HCT116 (cell line): ENCODE measurements around the gene MORC1. TPM values are rescaled to one million over a fixed set of nuclear protein-coding genes. Genes with fewer than 3 reads are reported as not detected.

Experiments
- ATAC-seq: fragments of 200-7000 bp; cut with Tn5 transposase; 2 replicates; pipeline ENCODE4 v1.9.1; 2020; ENCODE audit warnings: mild to moderate bottlenecking, moderate library complexity
- BruUV-seq: library from RNA; stranded (reverse); fragments of 400-500 nt; replicated peaks from 2 replicates; lab custom pipeline; 2021; lab: Mats Ljungman, UMichigan
- CTCF ChIA-PET: fragments of 300-600 bp; sonication (Branson Sonifier 250); formaldehyde crosslinking; loops from one replicate; lab custom pipeline; 2021; ENCODE audit warnings: antibody characterized with exemption; lab: Charles Lee
- POLR2A ChIA-PET: fragments of 300-600, 350-600 bp; sonication (Branson Sonifier 250); formaldehyde crosslinking; loops from one replicate; lab custom pipeline; 2021; ENCODE audit warnings: antibody characterized with exemption; lab: Charles Lee
- RAD21 ChIA-PET, 2 experiments: fragments of 300-600 bp; sonication (Branson Sonifier 250); formaldehyde crosslinking; loops; one replicate each; lab custom pipeline; 2023; ENCODE audit warnings: low total read pairs in 2 of 2; ENCODE audit not compliant: uncharacterized antibody in 2 of 2, unreplicated experiment in 2 of 2, low non-redundant PET in 1 of 2; lab: Charles Lee
- DNase-seq: peaks from one replicate; pipeline ENCODE4 v3.0.0-alpha.2; 2010; ENCODE audit warnings: low read depth, low spot score
- H2AFZ ChIP-seq: fragments of 200-600 bp; shearing (Covaris generic), sonication (generic); 2 replicates; pipeline ENCODE4 v1.6.1; 2017; ENCODE audit warnings: low read depth, mixed run types, mixed read lengths, antibody characterized with exemption, low read length; ENCODE audit not compliant: poor library complexity, severe bottlenecking
- H3K27ac ChIP-seq: 2 replicates; pipeline ENCODE4 v1.5.1; 2012; ENCODE audit warnings: low read depth, low read length
- H3K27me3 ChIP-seq: fragments of 200-600 bp; sonication (generic); 2 replicates; pipeline ENCODE4 v1.6.1; 2016; ENCODE audit warnings: mixed run types, low read length, mixed read lengths; ENCODE audit not compliant: insufficient read depth
- H3K36me3 ChIP-seq, 2 experiments: fragments of 200-500 bp in 1 of 2; fragments of 200-600 bp in 1 of 2; sonication (Bioruptor generic) in 1 of 2; sonication (generic) in 1 of 2; 2 replicates each; pipeline versions ENCODE4 v1.5.1 to v1.6.1; 2014 to 2016; ENCODE audit warnings: low read length in 2 of 2, inconsistent platforms in 1 of 2, mixed read lengths in 1 of 2, mixed run types in 1 of 2; ENCODE audit not compliant: insufficient read depth in 2 of 2, control insufficient read depth in 1 of 2
- H3K4me1 ChIP-seq, 2 experiments: fragments of 200-600 bp in 1 of 2; sonication (generic) in 1 of 2; 2 replicates each; pipeline versions ENCODE4 v1.5.1 to v1.6.1; 2012 to 2017; ENCODE audit warnings: low read length in 2 of 2, inconsistent platforms in 1 of 2, mild to moderate bottlenecking in 1 of 2, mixed read lengths in 1 of 2, mixed run types in 1 of 2, moderate library complexity in 1 of 2; ENCODE audit not compliant: insufficient read depth in 2 of 2, control insufficient read depth in 1 of 2
- H3K4me2 ChIP-seq: fragments of 200-600 bp; sonication (generic); 2 replicates; pipeline ENCODE4 v1.6.1; 2017; ENCODE audit warnings: mixed run types, low read length, mixed read lengths
- H3K4me3 ChIP-seq, 2 experiments: fragments of 200-600 bp in 1 of 2; sonication (generic) in 1 of 2; replicated peaks in 1 of 2; 2 replicates each; pipeline ENCODE4 v1.5.1; 2011 to 2016; ENCODE audit warnings: low read length in 2 of 2, control low read depth in 1 of 2, low read depth in 1 of 2, mild to moderate bottlenecking in 1 of 2, mixed read lengths in 1 of 2, mixed run types in 1 of 2
- H3K79me2 ChIP-seq: fragments of 200-600 bp; sonication (generic); 2 replicates; pipeline ENCODE4 v1.6.1; 2017; ENCODE audit warnings: mild to moderate bottlenecking, mixed run types, low read length, moderate library complexity, mixed read lengths; ENCODE audit not compliant: insufficient read depth
- H3K9ac ChIP-seq: fragments of 200-600 bp; sonication (generic); 2 replicates; pipeline ENCODE4 v1.6.1; 2016; ENCODE audit warnings: low read length, mixed read lengths
- H3K9me2 ChIP-seq: fragments of 200-600 bp; sonication (generic), shearing (Covaris generic); 2 replicates; pipeline ENCODE4 v1.6.1; 2017; ENCODE audit warnings: mixed run types, mild to moderate bottlenecking, moderate library complexity; ENCODE audit not compliant: insufficient read depth
- H3K9me3 ChIP-seq, 2 experiments: fragments of 200-500 bp in 1 of 2; fragments of 200-600 bp in 1 of 2; sonication (Bioruptor generic) in 1 of 2; sonication (generic) in 1 of 2; 2 replicates each; pipeline ENCODE4 v1.6.1; 2014 to 2017; ENCODE audit warnings: low read length in 2 of 2, mixed read lengths in 2 of 2, inconsistent platforms in 1 of 2, low read depth in 1 of 2, mild to moderate bottlenecking in 1 of 2, mixed run types in 1 of 2, moderate library complexity in 1 of 2; ENCODE audit not compliant: control insufficient read depth in 1 of 2, insufficient read depth in 1 of 2
- H4K20me1 ChIP-seq: fragments of 200-600 bp; sonication (generic), shearing (Covaris generic); 2 replicates; pipeline ENCODE4 v1.6.1; 2017; ENCODE audit warnings: mixed run types, mild to moderate bottlenecking, moderate library complexity; ENCODE audit not compliant: insufficient read depth
- EGR1 ChIP-seq: IDR thresholded peaks from 2 replicates; pipeline ENCODE4 v1.6.1; 2012; ENCODE audit warnings: low read depth
- FOSL1 ChIP-seq: IDR thresholded peaks from 2 replicates; pipeline ENCODE4 v1.6.1; 2012; ENCODE audit warnings: low read depth
- JUND ChIP-seq: IDR thresholded peaks from 2 replicates; pipeline ENCODE4 v1.6.1; 2012
- POLR2AphosphoS5 ChIP-seq: IDR thresholded peaks from 2 replicates; pipeline ENCODE4 v1.6.1; 2011; ENCODE audit warnings: mild to moderate bottlenecking, low read depth, low read length, moderate library complexity
- RAD21 ChIP-seq: IDR thresholded peaks from 2 replicates; pipeline ENCODE4 v1.6.1; 2012; ENCODE audit warnings: low read depth, mild to moderate bottlenecking
- SIN3A ChIP-seq: IDR thresholded peaks from 2 replicates; pipeline ENCODE4 v1.6.1; 2012; ENCODE audit warnings: low read depth
- SRF ChIP-seq: IDR thresholded peaks from 2 replicates; pipeline ENCODE4 v1.6.1; 2012; ENCODE audit warnings: low read depth
- TCF7L2 ChIP-seq: IDR thresholded peaks from 2 replicates; pipeline ENCODE4 v1.7.0; 2011; ENCODE audit warnings: borderline replicate concordance, inconsistent platforms; ENCODE audit not compliant: insufficient read depth, insufficient read length; ENCODE audit errors: extremely low read depth
- YY1 ChIP-seq: IDR thresholded peaks from 2 replicates; pipeline ENCODE4 v1.6.1; 2011; ENCODE audit warnings: low read length, low read depth, moderate library complexity, mild to moderate bottlenecking; ENCODE audit not compliant: insufficient replicate concordance; ENCODE audit errors: extremely low read depth
- ZBTB33 ChIP-seq: IDR thresholded peaks from 2 replicates; pipeline ENCODE4 v1.6.1; 2011; ENCODE audit warnings: mild to moderate bottlenecking, low read length, moderate library complexity; ENCODE audit not compliant: insufficient replicate concordance; ENCODE audit errors: extremely low read depth
- intact Hi-C: fragments of 100-400 bp; cut with micrococcal nuclease; formaldehyde crosslinking; loops from 2 replicates; pipeline ENCODE4 v1.10.0; 2022
- total RNA-seq: library from RNA; stranded (reverse); gene quantifications from one replicate; pipeline ENCODE4 v1.2.1, GENCODE V29; 2021; ENCODE audit not compliant: unreplicated experiment

Gene MORC1
- total RNA-seq, 1 experiment from 2014 or later = not detected

- H3K4me3 ChIP-seq = no peak overlapping the region
- ChIA-PET RAD21 (no interaction called here), POLR2A (no interaction called here), CTCF (interaction anchor here (0.6 to 1.3 kb wide), 4 partner anchors 9 to 584 kb away, joined by 3 to 4 read pairs (median 3); no protein-coding TSS in a partner anchor)
- H3K9ac ChIP-seq = no peak overlapping the region
- H3K36me3 ChIP-seq = no peaks in the 10 kb centered on the region
- intact Hi-C loops = no loop called here
- H3K4me1 ChIP-seq = no peaks in the 10 kb centered on the region
- no TSS peak for BruUV-seq
- no peaks in the 10 kb centered on the region for H3K9me3 ChIP-seq
- no peak overlapping the region for H3K27ac ChIP-seq
- ATAC-seq (no peak), DNase-seq (no peak)
- H3K9me2 ChIP-seq = no peaks in the 10 kb centered on the region
- H2AFZ ChIP-seq = no peak overlapping the region
- H3K79me2 ChIP-seq = no peaks in the 10 kb centered on the region
- H4K20me1 ChIP-seq = no peaks in the 10 kb centered on the region
- no peaks in the 10 kb centered on the region for H3K27me3 ChIP-seq
- TF ChIP-seq ZBTB33 (no peak), FOSL1 (no peak), YY1 (no peak)
- TF ChIP-seq, all 23 proteins: peak for 0
- H3K4me2 ChIP-seq = no peak overlapping the region
Observed at GRCh38 chr3:109073116-109073515, 44.8 kb downstream of the MORC1 start.

DNA sequence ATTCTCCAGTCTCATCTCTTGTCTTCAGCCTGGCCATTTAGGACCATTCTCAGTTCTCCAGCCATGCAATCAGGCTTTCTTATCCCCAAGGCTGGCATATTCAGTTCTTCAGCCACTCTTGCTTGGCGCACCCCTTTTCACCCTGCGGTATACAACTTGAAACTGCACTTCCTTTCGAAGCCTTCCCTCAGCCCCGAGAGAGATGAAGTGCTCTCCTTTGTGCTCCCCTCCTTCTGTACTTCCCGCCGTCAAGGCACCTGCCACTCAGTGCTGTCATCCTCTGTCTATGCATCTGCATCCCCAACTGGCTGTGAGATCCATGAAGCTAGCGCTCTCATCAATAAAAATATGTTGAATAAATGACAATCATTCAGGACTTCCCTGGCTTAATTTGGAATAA, 45.7 kb downstream of the MORC1 start:
- H3K4me3 ChIP-seq = no peak overlapping the region
- H3K9me3 ChIP-seq = no peaks in the 10 kb centered on the region
- no peaks in the 10 kb centered on the region for H3K27me3 ChIP-seq
- H3K4me2 ChIP-seq = no peak overlapping the region
- H3K4me1 ChIP-seq = no peaks in the 10 kb centered on the region
- H3K9me2 ChIP-seq = no peaks in the 10 kb centered on the region
- ChIA-PET CTCF (interaction anchor here (1.7 kb wide), 1 partner anchor 9 kb away, joined by 6 read pairs; no protein-coding TSS in a partner anchor), POLR2A (no interaction called here), RAD21 (interaction anchor here in 1 of 2 experiments (0.6 kb wide), 1 partner anchor 283 kb away, joined by 4 read pairs; no protein-coding TSS in a partner anchor)
- H3K36me3 ChIP-seq = no peaks in the 10 kb centered on the region
- H3K9ac ChIP-seq = no peak overlapping the region
- H3K79me2 ChIP-seq = no peaks in the 10 kb centered on the region
- no peak for DNase-seq
- ATAC-seq = no peak
- H3K27ac ChIP-seq = no peak overlapping the region
- H4K20me1 ChIP-seq = no peaks in the 10 kb centered on the region
- intact Hi-C loops = no loop called here
- H2AFZ ChIP-seq = no peak overlapping the region
- TF ChIP-seq SRF (no peak), RAD21 (no peak), JUND (no peak), POLR2AphosphoS5 (no peak), SIN3A (no peak), EGR1 (no peak), TCF7L2 (no peak)
- BruUV-seq = no TSS peak
